ENCODE data around the gene LEMD3.

The LEMD3 gene

DNA sequence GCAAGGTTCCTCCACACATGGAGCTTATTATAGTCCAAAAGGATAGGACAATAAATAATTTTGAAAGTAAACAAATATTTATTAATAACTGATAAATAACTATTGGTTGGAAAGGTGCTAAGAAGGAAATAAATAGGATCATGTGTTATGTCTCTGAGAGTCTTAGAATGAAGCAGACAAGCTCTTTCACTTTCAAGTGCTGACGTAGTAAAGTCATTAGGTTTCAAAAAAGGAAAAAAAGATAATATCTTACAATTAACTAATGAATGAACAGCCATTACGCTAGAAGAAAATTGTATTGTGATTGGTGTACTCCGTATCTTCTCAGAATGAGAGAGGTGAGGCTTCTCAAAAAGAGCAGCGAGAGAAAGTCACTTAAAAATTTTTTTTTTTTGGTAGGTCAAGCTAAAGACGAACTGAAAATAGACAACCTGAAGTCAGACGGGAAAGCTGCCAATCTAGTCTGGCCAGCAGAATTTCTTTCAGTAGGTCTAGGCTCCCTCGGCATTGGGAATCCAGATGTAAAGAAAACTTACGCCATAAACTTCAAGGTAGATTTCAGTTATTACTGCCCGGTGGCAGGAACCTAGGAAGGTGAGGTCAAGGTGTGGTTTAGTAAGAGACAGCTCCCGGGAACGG is 583 bp upstream of the LEMD3 start:
- TF ChIP-seq, protein P1, sequence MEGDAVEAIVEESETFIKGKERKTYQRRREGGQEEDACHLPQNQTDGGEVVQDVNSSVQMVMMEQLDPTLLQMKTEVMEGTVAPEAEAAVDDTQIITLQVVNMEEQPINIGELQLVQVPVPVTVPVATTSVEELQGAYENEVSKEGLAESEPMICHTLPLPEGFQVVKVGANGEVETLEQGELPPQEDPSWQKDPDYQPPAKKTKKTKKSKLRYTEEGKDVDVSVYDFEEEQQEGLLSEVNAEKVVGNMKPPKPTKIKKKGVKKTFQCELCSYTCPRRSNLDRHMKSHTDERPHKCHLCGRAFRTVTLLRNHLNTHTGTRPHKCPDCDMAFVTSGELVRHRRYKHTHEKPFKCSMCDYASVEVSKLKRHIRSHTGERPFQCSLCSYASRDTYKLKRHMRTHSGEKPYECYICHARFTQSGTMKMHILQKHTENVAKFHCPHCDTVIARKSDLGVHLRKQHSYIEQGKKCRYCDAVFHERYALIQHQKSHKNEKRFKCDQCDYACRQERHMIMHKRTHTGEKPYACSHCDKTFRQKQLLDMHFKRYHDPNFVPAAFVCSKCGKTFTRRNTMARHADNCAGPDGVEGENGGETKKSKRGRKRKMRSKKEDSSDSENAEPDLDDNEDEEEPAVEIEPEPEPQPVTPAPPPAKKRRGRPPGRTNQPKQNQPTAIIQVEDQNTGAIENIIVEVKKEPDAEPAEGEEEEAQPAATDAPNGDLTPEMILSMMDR (IDR thresholded peaks at IDR 0.05; ENCODE audit: control insufficient read depth, extremely low read depth, insufficient read depth) = no peak
- peak overlapping the region; percentile 91 for H3K4me3 ChIP-seq (ENCODE audit: low read depth, low read length)
- DNase-seq (ENCODE audit: low read depth) = no peak

DNA sequence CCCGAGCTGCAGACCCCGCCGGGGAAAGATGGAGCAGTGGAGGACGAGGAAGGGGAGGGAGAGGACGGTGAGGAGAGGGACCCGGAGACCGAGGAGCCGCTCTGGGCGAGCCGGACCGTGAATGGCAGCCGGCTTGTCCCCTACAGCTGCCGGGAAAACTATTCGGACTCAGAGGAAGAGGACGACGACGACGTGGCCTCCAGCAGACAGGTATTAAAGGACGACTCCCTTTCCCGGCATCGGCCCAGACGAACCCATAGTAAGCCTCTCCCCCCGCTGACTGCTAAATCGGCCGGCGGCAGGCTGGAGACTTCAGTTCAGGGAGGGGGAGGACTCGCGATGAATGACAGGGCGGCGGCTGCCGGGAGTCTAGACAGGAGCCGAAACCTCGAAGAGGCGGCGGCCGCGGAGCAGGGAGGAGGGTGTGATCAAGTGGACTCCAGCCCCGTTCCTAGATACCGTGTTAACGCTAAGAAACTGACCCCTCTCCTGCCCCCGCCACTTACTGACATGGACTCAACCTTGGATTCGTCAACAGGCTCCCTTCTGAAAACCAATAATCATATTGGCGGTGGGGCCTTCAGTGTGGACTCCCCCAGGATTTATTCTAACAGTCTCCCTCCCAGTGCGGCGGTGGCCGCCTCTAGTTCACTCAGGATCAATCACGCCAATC is 962 bp downstream of the LEMD3 start:
- DNase-seq (ENCODE audit: low read depth) = no peak
- peak overlapping the region; percentile 91 for H3K4me3 ChIP-seq (ENCODE audit: low read depth, low read length)
- TF ChIP-seq, protein P1 (IDR thresholded peaks at IDR 0.05; ENCODE audit: control insufficient read depth, extremely low read depth, insufficient read depth) = no peak

DNA sequence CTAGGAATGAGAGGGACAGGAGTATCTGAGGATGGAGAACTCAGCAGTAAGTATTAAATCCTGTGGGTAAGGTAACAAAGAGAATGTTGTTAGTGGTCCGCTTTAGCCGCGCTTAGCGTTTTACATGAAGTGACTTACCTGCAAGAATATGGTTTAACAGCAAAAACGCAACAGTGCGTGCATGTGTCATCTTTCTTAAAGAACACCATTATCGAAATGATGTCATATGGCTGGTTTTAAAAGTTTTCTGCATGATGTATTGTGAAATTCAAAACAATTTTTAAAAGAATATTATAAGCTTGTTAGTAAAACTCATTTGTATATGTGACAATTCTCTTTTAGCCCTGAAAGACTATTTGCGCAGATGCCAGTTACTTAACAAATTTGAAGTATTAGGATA is 1.7 kb downstream of the LEMD3 start:
- DNase-seq (ENCODE audit: low read depth) = no peak
- TF ChIP-seq, protein P1 (IDR thresholded peaks at IDR 0.05; ENCODE audit: control insufficient read depth, extremely low read depth, insufficient read depth) = no peak
- H3K4me3 ChIP-seq (ENCODE audit: low read depth, low read length) = peak overlapping the region; percentile 91

DNA sequence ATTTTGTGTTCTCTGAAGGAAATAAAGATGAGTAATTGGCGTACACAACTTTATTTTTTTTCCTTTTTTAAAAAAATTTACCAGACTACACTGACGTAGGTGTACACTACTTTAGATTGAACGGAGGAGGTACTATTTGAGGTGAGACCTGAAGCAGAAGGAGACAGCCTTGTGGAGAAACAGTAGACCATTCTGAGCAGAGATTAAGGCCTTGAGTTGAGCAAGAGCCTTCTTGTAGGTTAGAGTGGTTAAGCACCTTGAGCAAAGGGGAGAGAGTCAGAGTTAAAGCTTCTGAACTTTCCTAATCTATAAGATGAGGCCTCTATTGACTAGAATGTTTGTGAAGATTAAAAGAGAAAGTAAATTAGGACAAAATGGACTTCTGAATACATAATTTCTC is 2.5 kb downstream of the LEMD3 start:
- TF ChIP-seq, protein P1 (IDR thresholded peaks at IDR 0.05; ENCODE audit: control insufficient read depth, extremely low read depth, insufficient read depth) = no peak
- DNase-seq (ENCODE audit: low read depth) = no peak
- no peak overlapping the region for H3K4me3 ChIP-seq (ENCODE audit: low read depth, low read length)

DNA sequence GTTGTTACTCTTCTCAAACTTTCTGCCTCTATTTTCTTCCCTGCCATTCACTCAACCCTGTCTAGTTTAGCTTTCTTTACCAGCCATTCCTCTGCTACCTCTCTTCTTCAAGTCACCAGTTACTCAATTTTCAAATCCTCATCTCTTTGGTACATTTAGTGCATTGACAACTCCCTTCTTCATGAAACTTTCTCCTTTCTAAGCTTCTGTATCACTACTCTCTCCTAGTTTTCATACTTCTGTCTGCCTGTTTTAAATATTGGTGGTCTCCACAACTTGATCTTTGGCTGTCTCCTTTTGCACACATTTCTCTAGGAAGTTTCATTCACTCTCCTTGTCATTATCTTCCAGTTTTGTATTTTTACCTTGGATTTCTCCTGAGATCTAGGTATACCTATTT is 6.0 kb downstream of the LEMD3 start:
- TF ChIP-seq, protein P1 (IDR thresholded peaks at IDR 0.05; ENCODE audit: control insufficient read depth, extremely low read depth, insufficient read depth) = no peak
- DNase-seq (ENCODE audit: low read depth) = no peak
- H3K4me3 ChIP-seq (ENCODE audit: low read depth, low read length) = no peak overlapping the region

DNA sequence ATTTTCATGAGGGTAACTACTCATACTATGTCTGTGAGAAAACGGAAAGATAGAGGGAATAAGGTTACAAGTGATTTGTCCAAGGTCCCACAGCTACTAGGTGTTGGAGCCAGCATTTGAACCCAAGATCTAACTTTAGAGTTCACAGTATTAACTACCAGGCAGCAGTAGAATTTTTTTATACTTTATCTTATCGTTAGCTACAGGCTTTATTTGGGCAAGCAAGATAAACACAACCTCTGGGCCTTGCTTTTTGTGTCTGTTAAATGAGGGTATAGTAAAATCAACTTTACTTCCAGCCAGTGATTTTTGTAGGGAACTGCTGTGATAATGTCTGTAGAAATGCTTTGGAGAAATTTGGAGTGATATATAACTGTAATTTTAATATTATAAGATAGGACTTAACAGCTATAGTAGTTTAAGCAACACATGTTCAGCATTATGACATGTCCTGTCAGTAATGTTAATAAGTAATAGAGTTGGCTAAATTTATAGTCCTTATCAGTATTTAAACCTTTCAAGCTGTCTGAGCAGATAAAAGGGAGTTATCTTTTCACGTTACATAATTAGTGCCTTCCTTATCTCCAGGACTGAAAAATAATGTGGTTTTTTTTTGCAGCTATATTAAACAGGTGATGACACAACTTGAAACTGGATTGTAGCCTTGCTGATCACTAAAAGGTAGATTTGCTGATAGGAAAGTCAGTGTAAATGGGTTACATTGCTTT is 12.8 kb downstream of the LEMD3 start:
- no peak for DNase-seq (ENCODE audit: low read depth)
- TF ChIP-seq, protein P1 (IDR thresholded peaks at IDR 0.05; ENCODE audit: control insufficient read depth, extremely low read depth, insufficient read depth) = no peak
- no peak overlapping the region for H3K4me3 ChIP-seq (ENCODE audit: low read depth, low read length)
